HG03095 (cell line): ENCODE results near the gene TUFT1.

Source experiments
- ATAC-seq: cut with Tn5 transposase; IDR thresholded peaks from one replicate; pipeline ENCODE4 v1.9.1; 2021; ENCODE audit warnings: moderate library complexity; ENCODE audit not compliant: unreplicated experiment

TUFT1 gene

GRCh38 chr1:151540021-151540981 lies at the start of gene TUFT1:
TSS of gene TUFT1 (plus strand) at chr1:151540309. CDS start at chr1:151540367, 58 bp downstream.
- peak; percentile 94 for ATAC-seq

- ATAC-seq: no peak
These were observed 48.5 kb upstream of the TUFT1 start for GRCh38 chr1:151491641-151492040.

GRCh38 chr1:151492120-151492519 lies 48.0 kb upstream of the TUFT1 start:
- no peak for ATAC-seq

GRCh38 chr1:151493042-151493441 lies 47.1 kb upstream of the TUFT1 start:
- ATAC-seq: no peak

- ATAC-seq: no peak
These were observed 45.3 kb upstream of the TUFT1 start for GRCh38 chr1:151494741-151495281.

- ATAC-seq: no peak
These were observed 44.8 kb upstream of the TUFT1 start for GRCh38 chr1:151495316-151495715.

GRCh38 chr1:151499365-151499764 lies 40.7 kb upstream of the TUFT1 start:
- ATAC-seq: no peak

GRCh38 chr1:151499930-151500329 lies 40.2 kb upstream of the TUFT1 start:
- ATAC-seq: no peak

- ATAC-seq: no peak
These were observed 38.6 kb upstream of the TUFT1 start for GRCh38 chr1:151501474-151501873.

GRCh38 chr1:151502035-151502700 lies 37.9 kb upstream of the TUFT1 start:
- ATAC-seq: no peak

GRCh38 chr1:151502859-151503780 lies 37.0 kb upstream of the TUFT1 start:
- ATAC-seq: no peak

- no peak for ATAC-seq
These were observed 35.9 kb upstream of the TUFT1 start for GRCh38 chr1:151504252-151504651.

- no peak for ATAC-seq
These were observed 35.4 kb upstream of the TUFT1 start for GRCh38 chr1:151504759-151505158.

- ATAC-seq: no peak
These were observed 31.3 kb upstream of the TUFT1 start for GRCh38 chr1:151508833-151509232.

GRCh38 chr1:151509350-151510019 lies 30.6 kb upstream of the TUFT1 start:
- no peak for ATAC-seq

- no peak for ATAC-seq
These were observed 30.1 kb upstream of the TUFT1 start for GRCh38 chr1:151510020-151510405.

- no peak for ATAC-seq
These were observed 29.5 kb upstream of the TUFT1 start for GRCh38 chr1:151510614-151510956.

GRCh38 chr1:151510957-151511635 lies 29.0 kb upstream of the TUFT1 start, which contains the start of gene CGN:
TSS of gene CGN (plus strand) at chr1:151511387. CDS start at chr1:151518520, 7,133 bp downstream.
- ATAC-seq: peak; percentile 76

- no peak for ATAC-seq
These were observed 28.4 kb upstream of the TUFT1 start for GRCh38 chr1:151511636-151512215.
